ENCODE results near the gene HSPA5. TPM values are rescaled to one million over a fixed set of nuclear protein-coding genes. Genes with fewer than 3 reads are reported as not detected.
A peak's percentile ranks its signal among the peaks of the same experiment; 100 is the strongest.
"Not testable (repeated sequence)": the region's sequence is repeated elsewhere in the genome, so short reads cannot be mapped to it uniquely, and the experiment has no call there.

Gene HSPA5
- total RNA-seq, 2 donors from 2014 or later: 281 to 441 TPM

DNA sequence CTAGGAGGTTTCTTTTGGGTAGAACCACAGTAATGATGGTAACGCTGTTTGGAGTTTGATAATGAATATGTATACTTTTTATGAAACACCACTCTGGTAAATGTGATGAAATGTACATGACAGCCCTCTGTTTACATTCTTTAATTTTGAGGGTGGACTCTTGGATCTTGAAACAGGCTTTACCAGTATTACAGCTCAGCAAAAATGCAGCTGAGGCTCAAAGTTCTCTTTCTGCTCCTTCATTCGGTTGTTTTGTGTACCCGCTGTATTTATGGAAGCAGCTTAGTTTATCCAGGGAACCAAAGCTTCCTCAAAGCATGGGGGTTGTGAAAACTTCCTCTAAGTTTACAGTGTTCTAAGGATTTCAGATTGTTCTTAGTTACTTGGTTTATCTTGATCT is 31.6 kb upstream of the HSPA5 start:
- TF ChIP-seq, protein P1, sequence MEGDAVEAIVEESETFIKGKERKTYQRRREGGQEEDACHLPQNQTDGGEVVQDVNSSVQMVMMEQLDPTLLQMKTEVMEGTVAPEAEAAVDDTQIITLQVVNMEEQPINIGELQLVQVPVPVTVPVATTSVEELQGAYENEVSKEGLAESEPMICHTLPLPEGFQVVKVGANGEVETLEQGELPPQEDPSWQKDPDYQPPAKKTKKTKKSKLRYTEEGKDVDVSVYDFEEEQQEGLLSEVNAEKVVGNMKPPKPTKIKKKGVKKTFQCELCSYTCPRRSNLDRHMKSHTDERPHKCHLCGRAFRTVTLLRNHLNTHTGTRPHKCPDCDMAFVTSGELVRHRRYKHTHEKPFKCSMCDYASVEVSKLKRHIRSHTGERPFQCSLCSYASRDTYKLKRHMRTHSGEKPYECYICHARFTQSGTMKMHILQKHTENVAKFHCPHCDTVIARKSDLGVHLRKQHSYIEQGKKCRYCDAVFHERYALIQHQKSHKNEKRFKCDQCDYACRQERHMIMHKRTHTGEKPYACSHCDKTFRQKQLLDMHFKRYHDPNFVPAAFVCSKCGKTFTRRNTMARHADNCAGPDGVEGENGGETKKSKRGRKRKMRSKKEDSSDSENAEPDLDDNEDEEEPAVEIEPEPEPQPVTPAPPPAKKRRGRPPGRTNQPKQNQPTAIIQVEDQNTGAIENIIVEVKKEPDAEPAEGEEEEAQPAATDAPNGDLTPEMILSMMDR (IDR thresholded peaks at IDR 0.05): no peak

DNA sequence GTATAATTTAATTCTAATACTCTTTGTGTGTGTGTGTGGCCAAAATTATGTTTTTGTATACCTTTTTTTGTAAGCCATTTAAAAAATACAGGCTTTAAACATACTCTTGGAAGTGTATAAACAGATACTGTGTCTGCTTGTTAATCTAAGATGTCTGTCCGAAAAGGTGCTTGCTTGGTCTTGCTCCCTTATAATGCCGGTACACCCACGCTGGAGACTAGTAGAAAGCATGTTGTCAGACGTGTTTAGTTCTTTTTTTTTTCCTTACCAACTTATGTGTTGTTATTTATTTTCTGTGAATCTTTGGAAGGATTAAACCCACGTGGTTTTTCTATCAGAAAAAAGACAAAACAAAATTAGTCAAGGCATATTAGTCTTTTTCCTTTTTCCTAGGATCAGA is 29.9 kb upstream of the HSPA5 start:
- Histone ChIP-seq H3K9me3 (no peaks in the 10 kb centered on the region), H3K4me1 (peaks cover 13% of the 10 kb centered on the region)

More for the DNA sequence above, 31.6 kb upstream of the HSPA5 start:
- H3K4me3 ChIP-seq: no peak overlapping the region
- H3K36me3 ChIP-seq: no peaks in the 10 kb centered on the region
- no peaks in the 10 kb centered on the region for H3K9me3 ChIP-seq
- peak; percentile 54 for DNase-seq
- H3K27me3 ChIP-seq: no peaks in the 10 kb centered on the region
- intact Hi-C loops (cut with DNase I): no loop called here
- no peak overlapping the region for H3K9ac ChIP-seq (ENCODE audit: low read depth in 2 of 2, low read length in 2 of 2)
- H3K4me1 ChIP-seq: peaks cover 13% of the 10 kb centered on the region
- peak overlapping the region; percentile 6 for H3K27ac ChIP-seq

DNA sequence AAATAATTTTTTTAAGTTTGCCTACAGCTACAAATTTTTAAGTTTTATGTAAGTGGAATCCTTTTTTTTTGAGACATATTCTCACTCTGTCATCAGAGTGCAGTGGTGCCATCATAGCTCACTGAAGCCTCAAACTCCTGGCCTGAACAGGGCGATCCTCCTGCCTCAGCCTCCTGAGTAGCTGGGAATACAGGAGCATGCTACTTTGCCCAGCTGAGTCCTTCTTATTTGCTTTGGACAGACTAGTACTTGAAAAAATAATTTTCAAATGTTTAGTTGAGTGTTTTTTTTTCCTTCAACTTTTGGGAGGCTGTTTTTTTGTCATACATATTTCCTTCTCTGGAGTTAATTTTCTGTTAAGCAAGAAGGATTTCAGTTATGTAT is 27.9 kb upstream of the HSPA5 start:
- no peaks in the 10 kb centered on the region for H3K36me3 ChIP-seq
- H3K4me1 ChIP-seq: peaks cover 13% of the 10 kb centered on the region
- H3K4me3 ChIP-seq: no peak overlapping the region
- TF ChIP-seq, protein P1 (IDR thresholded peaks at IDR 0.05): no peak
- H3K27me3 ChIP-seq: no peaks in the 10 kb centered on the region
- no peak for DNase-seq
- intact Hi-C loops (cut with DNase I): no loop called here
- H3K27ac ChIP-seq: no peak overlapping the region
- no peaks in the 10 kb centered on the region for H3K9me3 ChIP-seq
- no peak overlapping the region for H3K9ac ChIP-seq (ENCODE audit: low read depth in 2 of 2, low read length in 2 of 2)

More for the DNA sequence above, 29.9 kb upstream of the HSPA5 start:
- no peak for DNase-seq
- no peak overlapping the region for H3K9ac ChIP-seq (ENCODE audit: low read depth in 2 of 2, low read length in 2 of 2)
- intact Hi-C loops (cut with DNase I): no loop called here
- H3K4me3 ChIP-seq: no peak overlapping the region
- H3K36me3 ChIP-seq: no peaks in the 10 kb centered on the region
- TF ChIP-seq, protein P1 (IDR thresholded peaks at IDR 0.05): no peak
- no peak overlapping the region for H3K27ac ChIP-seq
- no peaks in the 10 kb centered on the region for H3K27me3 ChIP-seq

DNA sequence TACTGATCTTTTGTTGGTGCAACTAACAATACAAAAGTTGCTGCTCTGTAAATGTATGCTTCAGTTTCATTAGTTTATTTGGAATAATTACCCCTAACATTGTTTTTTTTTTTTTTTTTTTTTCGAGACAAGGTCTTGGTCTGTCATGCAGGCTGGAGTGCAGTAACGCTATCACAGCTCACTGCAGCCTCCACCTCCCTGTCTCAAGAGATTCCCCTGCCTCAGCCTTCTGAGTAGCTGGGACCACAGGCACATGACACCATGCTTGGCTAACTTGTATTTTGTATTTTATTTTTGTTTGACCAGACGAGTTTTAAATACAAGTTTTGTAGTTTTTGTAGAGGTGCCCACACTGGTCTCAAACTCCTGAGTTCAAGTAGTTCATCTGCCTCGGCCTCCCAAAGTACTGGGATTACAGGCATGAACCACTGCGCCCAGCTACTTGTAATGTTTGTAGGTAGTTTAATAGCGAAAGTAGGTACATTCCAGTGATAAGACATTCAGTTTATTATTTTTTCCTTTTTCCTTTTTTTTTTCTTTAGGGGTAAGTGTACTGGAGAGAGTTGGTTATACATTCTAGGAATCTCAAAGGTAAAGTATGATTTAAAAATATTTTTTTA is 27.4 kb upstream of the HSPA5 start:
- Histone ChIP-seq H3K9ac (ENCODE audit: low read depth in 2 of 2, low read length in 2 of 2) (no peak overlapping the region), H3K9me3 (no peaks in the 10 kb centered on the region), H3K27ac (no peak overlapping the region), H3K4me3 (no peak overlapping the region), H3K27me3 (no peaks in the 10 kb centered on the region), H3K36me3 (no peaks in the 10 kb centered on the region), H3K4me1 (peaks cover 13% of the 10 kb centered on the region)
- no peak for DNase-seq
- TF ChIP-seq, protein P1 (IDR thresholded peaks at IDR 0.05): no peak
- intact Hi-C loops (cut with DNase I): no loop called here

DNA sequence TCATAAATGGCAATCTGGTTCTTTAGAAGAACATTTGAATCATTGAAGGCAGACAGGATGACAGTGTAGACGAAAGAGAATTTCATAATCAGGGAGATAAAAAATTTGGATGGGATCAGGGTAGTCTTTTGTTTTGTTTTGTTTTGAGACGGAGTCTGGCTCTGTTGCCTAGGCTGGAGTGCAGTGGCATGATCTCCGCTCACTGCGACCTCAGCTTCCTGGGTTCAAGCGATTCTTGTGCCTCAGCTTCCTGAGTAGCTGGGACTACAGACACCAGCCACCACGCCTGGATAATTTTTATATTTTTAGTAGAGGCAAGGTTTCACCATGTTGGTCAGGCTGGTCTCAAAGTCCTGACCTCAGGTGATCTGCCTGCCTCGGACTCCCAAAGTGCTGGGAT is 22.9 kb upstream of the HSPA5 start:
- H3K9ac ChIP-seq (ENCODE audit: low read depth in 2 of 2, low read length in 2 of 2); H3K4me1 ChIP-seq; H3K27me3 ChIP-seq: not testable (repeated sequence)

DNA sequence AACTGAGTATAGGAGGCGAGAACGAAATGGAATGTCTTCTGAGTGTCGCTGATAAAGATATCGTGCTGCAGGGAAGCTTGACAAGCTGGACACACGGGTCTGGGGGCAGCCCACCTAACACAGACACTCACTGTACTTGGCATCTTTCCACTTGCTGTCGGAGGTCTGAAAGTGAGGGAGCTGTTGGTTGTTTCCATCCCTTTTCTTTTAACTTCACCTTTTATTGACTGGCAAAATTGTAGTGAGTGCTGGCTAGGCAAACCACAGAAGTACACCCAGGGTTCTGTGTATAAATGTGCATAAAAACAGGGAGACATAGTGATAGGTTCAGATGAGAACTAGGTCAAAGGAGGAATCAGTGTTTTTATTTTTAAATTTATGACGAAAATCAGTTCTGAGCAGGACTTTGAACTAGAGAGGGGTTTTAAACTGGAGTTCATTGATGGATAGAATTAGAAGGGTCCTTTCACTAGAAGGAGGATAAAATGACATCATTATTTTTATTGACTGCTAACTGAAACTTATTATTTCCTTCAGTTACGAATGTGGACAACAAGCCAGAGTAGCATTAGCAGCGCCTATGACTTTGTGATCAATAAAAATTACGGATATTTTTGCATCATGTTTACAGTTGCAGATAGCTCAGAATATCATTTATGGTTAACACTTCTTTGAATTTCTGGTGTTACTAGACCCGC is 21.3 kb upstream of the HSPA5 start:
- Histone ChIP-seq H3K4me3 (peak overlapping the region; percentile 82), H3K36me3 (no peaks in the 10 kb centered on the region), H3K4me1 (peaks cover 3% of the 10 kb centered on the region), H3K27ac (no peak overlapping the region), H3K9me3 (no peaks in the 10 kb centered on the region), H3K27me3 (no peaks in the 10 kb centered on the region), H3K9ac (ENCODE audit: low read depth in 2 of 2, low read length in 2 of 2) (peak overlapping the region; percentile 82 to 86)
- no peak for DNase-seq
- TF ChIP-seq, protein P1 (IDR thresholded peaks at IDR 0.05): no peak
- intact Hi-C loops (cut with DNase I): no loop called here

More for the DNA sequence above, 22.9 kb upstream of the HSPA5 start:
- intact Hi-C loops (cut with DNase I); H3K9me3 ChIP-seq; DNase-seq; H3K27ac ChIP-seq; H3K36me3 ChIP-seq; H3K4me3 ChIP-seq: not testable (repeated sequence)

All from colonic mucosa (tissue), 4 donors.